T-helper 1 cell treated with Interleukin-12 subunit alpha and Interleukin-12 subunit beta and Interleukin-4 antibody, amounts not matched to agents 30 μg/mL and 1 μg/mL, for 36 hours (primary cell): ENCODE data around the gene YAE1.

Experiments
- H3K27ac Mint-ChIP-seq: one replicate; pipeline ENCODE4 v1.8.0; 2021; ENCODE audit warnings: mild to moderate bottlenecking, mixed read lengths
- H3K27me3 Mint-ChIP-seq: one replicate; pipeline ENCODE4 v1.8.0; 2021; ENCODE audit warnings: low read depth, mixed read lengths
- H3K36me3 Mint-ChIP-seq: one replicate; pipeline ENCODE4 v1.8.0; 2021; ENCODE audit warnings: low read depth, mixed read lengths
- H3K4me1 Mint-ChIP-seq: one replicate; pipeline ENCODE4 v1.8.0; 2021; ENCODE audit warnings: low read depth, mixed read lengths
- H3K4me3 Mint-ChIP-seq: one replicate; pipeline ENCODE4 v1.8.0; 2021; ENCODE audit warnings: mild to moderate bottlenecking, moderate library complexity, mixed read lengths
- H3K9me3 Mint-ChIP-seq: one replicate; pipeline ENCODE4 v1.8.0; 2021; ENCODE audit warnings: mixed read lengths

Gene YAE1

DNA sequence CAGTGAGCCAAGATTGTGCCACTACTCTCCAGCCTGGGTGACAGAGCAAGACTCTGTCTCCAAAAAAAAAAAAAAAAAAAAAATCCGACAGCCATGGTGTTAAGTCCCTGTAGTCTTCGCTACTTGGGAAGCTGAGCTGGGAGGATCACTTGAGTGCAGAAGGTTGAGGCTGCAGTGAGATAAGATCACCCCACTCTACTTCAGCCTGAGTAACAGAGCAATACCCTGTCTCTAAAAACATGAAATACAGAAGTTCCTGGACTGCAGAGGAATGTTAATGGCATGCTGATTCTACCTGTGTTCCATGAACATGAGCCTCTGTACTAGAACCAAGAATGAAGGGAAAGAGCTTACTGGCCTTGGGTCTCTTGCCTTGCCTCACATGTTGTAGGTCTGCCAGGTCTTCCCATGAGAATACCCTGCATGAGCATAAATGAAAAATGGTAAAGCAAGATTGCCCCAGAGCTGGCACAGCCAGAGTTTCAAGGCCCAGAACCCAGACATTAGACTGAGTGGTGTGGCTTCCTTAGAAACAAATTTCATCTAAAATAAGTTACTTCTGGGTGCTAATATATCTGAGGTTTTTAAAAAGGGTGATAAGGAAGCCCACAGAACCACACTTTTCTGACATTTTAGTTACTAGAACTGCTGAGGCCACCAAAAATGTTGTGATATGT, 8.6 kb downstream of the YAE1 start:
- Mint-ChIP-seq H3K4me3 (no peak overlapping the region), H3K9me3 (no peaks in the 10 kb centered on the region), H3K27me3 (no peaks in the 10 kb centered on the region), H3K4me1 (no peaks in the 10 kb centered on the region), H3K27ac (no peak overlapping the region), H3K36me3 (peaks cover 17% of the 10 kb centered on the region)

DNA sequence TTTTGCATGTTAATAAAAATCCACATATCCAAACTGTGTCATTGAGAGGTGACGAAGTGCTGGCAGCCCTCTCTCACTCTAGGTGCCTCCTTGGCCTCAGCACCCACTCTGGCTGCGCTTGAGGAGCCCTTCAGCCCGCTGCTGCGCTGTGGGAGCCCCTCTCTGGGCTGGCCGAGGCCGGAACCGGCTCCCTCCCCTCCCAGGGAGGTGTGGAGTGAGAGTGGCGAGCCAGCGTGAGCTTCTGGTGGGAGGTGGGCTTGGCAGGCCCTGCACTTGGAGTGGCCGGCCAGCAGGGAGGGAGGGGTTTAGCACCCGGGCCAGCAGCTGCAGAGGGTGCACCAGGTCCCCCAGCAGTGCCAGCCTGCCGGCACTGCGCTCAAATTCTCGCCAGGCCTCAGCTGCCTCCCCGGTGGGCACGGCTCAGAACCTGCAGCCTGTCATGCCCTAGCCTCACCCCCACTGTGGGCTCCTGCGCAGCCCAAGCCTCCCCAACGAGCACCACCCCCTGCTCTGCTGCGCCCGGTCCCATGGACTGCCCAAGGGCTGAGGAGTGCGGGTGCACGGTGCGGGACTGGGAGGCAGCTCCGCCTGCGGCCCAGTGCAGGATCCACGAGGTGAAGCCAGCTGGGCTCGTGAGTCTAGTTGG, 11.1 kb downstream of the YAE1 start:
- Mint-ChIP-seq H3K27ac (no peak overlapping the region), H3K4me3 (no peak overlapping the region), H3K36me3 (peaks cover 4% of the 10 kb centered on the region), H3K4me1 (peaks cover 10% of the 10 kb centered on the region), H3K27me3 (no peaks in the 10 kb centered on the region), H3K9me3 (no peaks in the 10 kb centered on the region)

DNA sequence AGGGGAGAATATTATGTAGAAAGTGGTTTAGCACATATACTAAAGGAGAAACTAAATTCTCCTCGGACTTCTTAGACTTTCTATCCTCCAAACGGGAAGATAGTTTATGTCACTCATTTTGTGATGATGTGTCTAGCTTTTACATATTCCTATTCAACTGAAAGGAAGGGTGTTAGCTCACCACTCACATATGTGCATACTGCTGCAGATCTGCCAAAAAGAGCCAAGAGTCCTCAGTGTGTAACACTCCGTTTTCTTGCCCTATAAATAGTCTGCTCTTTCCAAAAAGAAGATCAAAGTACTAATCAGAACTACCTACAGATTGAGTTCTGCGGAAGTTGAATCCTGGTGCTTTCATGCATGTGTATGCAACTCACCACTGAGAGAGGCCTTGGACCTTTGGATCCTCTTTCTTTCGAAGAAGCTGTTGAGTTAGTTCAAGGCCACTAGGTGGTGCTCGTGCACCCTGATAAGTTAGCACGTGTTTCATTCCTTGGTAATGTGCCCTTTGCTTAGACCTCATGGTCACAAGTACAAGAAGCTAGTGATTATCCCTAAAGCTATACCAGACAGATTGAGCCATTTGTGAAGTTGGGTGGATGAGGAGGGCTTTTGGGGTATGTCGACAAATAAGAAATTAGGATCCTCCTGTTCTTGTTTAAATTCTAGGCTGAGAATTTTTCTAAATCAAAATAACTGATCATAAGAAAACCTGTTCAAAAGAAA, 14.1 kb downstream of the YAE1 start:
- H3K36me3 Mint-ChIP-seq: peaks cover 1% of the 10 kb centered on the region
- H3K4me1 Mint-ChIP-seq: peaks cover 12% of the 10 kb centered on the region
- H3K9me3 Mint-ChIP-seq: no peaks in the 10 kb centered on the region
- no peak overlapping the region for H3K4me3 Mint-ChIP-seq
- H3K27ac Mint-ChIP-seq: peak overlapping the region; percentile 6
- no peaks in the 10 kb centered on the region for H3K27me3 Mint-ChIP-seq

DNA sequence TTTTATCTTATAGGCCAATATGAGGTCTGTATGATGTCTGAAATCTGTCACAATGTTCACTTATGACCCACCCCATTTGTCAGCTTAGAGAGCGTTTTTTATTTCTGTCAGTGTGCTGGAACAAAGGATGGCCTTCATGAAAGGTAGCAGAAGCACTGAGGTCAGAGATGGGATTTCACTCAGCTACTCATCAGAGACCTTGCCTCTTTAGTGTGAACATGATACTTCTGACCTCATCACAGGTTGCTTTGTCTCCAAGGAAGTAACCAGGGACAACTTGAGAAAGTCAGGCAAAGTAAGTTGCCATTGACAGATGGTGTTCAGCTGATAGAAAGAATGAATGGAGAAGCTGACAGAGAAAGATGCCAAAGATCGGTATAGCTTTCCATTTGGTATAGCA, 16.3 kb downstream of the YAE1 start:
- H3K4me1 Mint-ChIP-seq: peaks cover 18% of the 10 kb centered on the region
- no peak overlapping the region for H3K4me3 Mint-ChIP-seq
- H3K9me3 Mint-ChIP-seq: no peaks in the 10 kb centered on the region
- no peaks in the 10 kb centered on the region for H3K27me3 Mint-ChIP-seq
- H3K36me3 Mint-ChIP-seq: no peaks in the 10 kb centered on the region
- H3K27ac Mint-ChIP-seq: no peak overlapping the region

DNA sequence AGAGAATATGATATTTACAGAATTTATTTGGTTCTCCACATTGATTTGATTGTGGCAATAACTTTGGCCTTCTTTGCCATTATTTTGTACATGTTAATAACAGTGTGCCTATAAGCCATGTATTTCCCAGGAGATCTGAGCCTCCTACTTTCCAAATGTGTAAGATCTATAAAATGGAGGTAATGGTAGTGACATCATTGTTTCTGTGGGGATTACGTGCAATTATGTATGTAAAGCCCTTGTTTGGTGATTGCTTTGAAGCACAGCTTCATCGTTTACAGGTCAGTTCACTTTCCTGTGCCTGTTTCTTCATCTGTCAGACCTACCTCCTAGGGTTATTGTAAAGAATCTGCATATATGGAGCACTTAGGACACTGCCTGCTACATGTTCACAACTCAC, 17.3 kb downstream of the YAE1 start:
- Mint-ChIP-seq H3K27ac (no peak overlapping the region), H3K9me3 (no peaks in the 10 kb centered on the region), H3K27me3 (no peaks in the 10 kb centered on the region), H3K4me1 (peaks cover 24% of the 10 kb centered on the region), H3K36me3 (no peaks in the 10 kb centered on the region), H3K4me3 (no peak overlapping the region)

DNA sequence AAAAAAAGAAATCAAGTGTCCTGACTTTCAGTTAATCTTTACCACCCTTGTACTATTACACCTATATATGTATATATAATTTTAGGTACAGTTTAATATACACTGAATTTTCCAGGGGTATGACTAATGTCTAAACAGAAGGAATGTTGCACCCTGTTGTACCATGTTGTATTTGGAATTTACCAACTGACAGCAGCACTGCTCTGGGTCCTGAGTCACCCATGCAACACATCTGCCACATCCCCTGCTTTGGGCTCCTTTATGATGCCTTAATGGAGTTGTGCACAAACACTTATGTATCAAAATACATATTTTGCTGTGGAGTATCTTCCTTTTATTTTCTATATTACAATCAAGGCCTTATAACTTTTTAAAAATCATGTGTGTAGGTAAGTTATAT, 21.2 kb downstream of the YAE1 start:
- no peak overlapping the region for H3K4me3 Mint-ChIP-seq
- peaks cover 35% of the 10 kb centered on the region for H3K4me1 Mint-ChIP-seq
- no peak overlapping the region for H3K27ac Mint-ChIP-seq
- peaks cover 13% of the 10 kb centered on the region for H3K36me3 Mint-ChIP-seq
- no peaks in the 10 kb centered on the region for H3K27me3 Mint-ChIP-seq
- peaks cover 6% of the 10 kb centered on the region for H3K9me3 Mint-ChIP-seq

DNA sequence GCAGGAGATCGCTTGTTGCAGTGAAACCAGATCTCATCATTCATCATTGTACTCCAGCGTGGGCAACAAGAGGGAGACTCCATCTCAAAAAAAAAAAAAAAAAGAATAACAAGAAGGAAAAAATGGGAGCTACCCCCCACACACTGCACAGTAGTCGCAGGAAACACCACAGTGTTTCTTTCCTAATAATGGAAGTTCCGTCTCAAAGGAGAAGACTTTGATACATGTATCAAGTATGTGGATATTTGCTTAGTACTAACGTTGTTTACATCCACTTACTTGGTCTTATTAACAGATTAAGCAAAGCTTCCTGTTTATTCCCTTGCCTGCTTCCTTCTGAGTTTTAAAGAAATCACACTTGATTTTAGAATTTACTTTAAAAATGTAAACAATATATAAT, 22.2 kb downstream of the YAE1 start:
- H3K36me3 Mint-ChIP-seq: peaks cover 16% of the 10 kb centered on the region
- peaks cover 41% of the 10 kb centered on the region for H3K4me1 Mint-ChIP-seq
- no peaks in the 10 kb centered on the region for H3K27me3 Mint-ChIP-seq
- H3K9me3 Mint-ChIP-seq: peaks cover 6% of the 10 kb centered on the region
- no peak overlapping the region for H3K27ac Mint-ChIP-seq
- H3K4me3 Mint-ChIP-seq: no peak overlapping the region

DNA sequence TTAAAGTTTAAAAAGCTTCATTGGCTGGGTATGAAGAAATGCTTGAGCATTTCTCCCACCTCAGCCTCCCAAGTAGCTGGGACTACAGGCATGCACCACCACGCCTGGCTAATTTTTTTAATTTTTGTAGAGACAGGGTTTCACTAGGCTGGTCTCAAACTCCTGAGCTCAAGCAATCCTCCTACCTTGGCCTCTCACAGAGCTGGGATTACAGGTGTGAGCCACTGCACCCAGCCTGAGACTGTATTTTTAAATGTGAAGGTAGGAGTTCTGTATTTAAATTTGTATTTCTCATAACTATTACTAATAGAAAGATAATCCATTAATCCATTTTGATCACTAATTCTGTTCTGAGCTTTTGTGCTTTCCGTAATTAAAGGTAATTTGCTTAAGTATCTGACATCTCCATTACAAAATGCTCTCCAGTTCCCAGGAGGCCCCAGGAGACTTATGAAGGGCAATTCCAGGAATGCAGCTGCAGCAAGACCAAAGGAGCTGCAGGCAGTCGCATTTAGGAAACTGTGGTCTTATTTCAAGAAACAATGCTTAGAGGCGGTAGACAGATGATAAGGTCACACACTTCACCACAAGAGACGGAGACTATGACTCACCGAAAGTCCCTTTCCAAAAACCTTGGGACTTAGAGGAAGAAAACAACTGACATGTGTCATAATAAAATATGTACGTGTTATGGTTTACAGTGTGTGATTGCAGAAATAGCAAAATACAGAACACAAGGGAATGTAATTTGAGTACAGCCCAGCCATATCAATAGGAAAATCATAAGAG, 23.3 kb downstream of the YAE1 start:
- H3K27me3 Mint-ChIP-seq: no peaks in the 10 kb centered on the region
- peak overlapping the region; percentile 42 for H3K4me3 Mint-ChIP-seq
- H3K9me3 Mint-ChIP-seq: peaks cover 15% of the 10 kb centered on the region
- peaks cover 24% of the 10 kb centered on the region for H3K36me3 Mint-ChIP-seq
- peak overlapping the region; percentile 81 for H3K27ac Mint-ChIP-seq
- peaks cover 48% of the 10 kb centered on the region for H3K4me1 Mint-ChIP-seq

DNA sequence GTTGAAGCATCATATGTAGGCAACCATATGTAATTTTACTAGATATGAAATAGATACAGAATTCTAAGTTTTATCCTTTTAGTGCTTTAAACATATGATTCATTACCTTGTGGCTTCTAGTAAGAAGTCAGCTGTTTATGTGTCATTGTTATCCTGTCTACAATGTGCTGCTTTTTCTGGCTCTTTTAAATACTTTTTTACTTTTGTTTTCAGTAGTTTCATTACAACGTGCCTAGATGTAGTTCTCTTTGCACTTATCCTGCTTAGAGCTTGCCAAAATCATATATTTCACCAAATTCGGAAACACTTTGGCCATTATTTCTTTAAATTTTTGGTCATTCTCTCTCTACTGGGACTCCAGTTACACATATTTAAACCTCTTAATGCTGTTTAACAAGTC, 26.4 kb downstream of the YAE1 start:
- peaks cover 40% of the 10 kb centered on the region for H3K4me1 Mint-ChIP-seq
- peaks cover 18% of the 10 kb centered on the region for H3K9me3 Mint-ChIP-seq
- H3K27me3 Mint-ChIP-seq: no peaks in the 10 kb centered on the region
- peak overlapping the region; percentile 47 for H3K4me3 Mint-ChIP-seq
- H3K27ac Mint-ChIP-seq: peak overlapping the region; percentile 76
- peaks cover 24% of the 10 kb centered on the region for H3K36me3 Mint-ChIP-seq

DNA sequence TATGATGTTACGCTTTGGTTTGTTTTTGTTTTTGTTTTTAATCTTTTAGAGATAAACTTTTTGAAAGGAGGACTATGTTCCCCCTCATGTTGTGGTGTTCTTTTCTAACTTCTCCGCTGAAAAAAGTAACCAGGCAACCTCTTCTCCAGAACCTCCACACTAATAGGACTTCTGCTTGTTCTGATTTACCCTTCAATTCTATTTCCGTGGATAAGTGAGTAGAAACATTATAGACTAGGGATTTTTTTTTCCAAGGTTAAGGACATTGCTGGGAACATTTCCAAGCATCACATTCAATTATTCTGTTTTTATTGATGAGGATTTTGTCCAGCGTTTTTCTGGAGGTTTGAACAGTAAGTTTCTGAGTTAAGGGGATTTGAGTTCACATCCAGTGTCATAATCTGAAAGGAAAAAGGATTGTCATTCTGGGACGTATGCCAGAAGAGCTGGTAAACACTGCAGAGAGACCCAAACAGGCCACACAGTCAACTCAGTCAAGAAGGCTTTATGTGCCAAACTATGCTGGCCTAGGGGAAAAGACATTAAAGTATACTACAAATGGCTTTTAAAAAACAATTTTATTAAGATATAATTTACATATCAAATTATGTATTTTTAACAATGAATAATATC, 28.9 kb downstream of the YAE1 start:
- H3K36me3 Mint-ChIP-seq: peaks cover 24% of the 10 kb centered on the region
- no peaks in the 10 kb centered on the region for H3K27me3 Mint-ChIP-seq
- H3K27ac Mint-ChIP-seq: no peak overlapping the region
- H3K4me3 Mint-ChIP-seq: no peak overlapping the region
- peaks cover 29% of the 10 kb centered on the region for H3K4me1 Mint-ChIP-seq
- peaks cover 18% of the 10 kb centered on the region for H3K9me3 Mint-ChIP-seq

DNA sequence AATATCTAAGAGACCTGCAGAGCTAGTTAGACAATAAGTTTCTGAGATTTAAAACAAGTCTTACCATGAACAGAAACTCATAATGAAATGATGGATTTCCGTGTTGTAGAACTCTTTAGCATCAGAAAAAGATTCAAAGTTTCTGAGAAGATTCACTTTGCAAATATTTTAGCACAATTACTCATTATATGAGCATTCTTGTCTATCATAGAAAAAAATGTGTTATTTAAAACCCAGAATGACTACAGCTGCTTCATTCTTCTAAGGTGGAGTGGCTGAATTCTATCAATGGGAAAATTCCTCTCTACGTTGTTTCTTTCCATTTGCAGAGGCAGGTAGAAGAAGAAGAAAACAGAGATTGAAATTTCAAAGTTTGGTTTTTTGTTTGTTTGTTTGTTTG, 36.1 kb downstream of the YAE1 start:
- Mint-ChIP-seq H3K27ac (no peak overlapping the region), H3K4me3 (no peak overlapping the region), H3K27me3 (peaks cover 6% of the 10 kb centered on the region), H3K9me3 (peaks cover 19% of the 10 kb centered on the region), H3K36me3 (peaks cover 8% of the 10 kb centered on the region), H3K4me1 (peaks cover 31% of the 10 kb centered on the region)

DNA sequence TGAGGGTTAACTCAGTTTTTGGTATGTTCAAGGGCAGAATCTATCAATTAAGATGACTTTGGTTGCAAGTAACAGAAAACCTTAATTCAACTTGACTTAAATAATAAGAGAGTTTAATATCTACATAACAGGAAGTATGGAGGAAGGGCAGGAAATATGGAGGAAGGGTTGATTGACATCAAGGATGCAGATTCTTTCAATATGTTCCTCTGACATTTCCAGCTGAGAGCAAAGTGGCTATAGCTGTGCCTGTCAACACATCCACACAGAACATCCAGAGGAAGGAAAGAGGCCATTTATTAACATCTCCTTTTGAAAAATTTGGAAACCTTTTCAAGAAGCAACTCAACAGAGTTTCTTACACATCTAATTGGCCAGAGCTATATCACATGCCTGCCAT, 37.7 kb downstream of the YAE1 start:
- no peak overlapping the region for H3K4me3 Mint-ChIP-seq
- H3K9me3 Mint-ChIP-seq: peaks cover 19% of the 10 kb centered on the region
- H3K27me3 Mint-ChIP-seq: peaks cover 8% of the 10 kb centered on the region
- H3K27ac Mint-ChIP-seq: no peak overlapping the region
- H3K4me1 Mint-ChIP-seq: peaks cover 40% of the 10 kb centered on the region
- H3K36me3 Mint-ChIP-seq: peaks cover 8% of the 10 kb centered on the region

DNA sequence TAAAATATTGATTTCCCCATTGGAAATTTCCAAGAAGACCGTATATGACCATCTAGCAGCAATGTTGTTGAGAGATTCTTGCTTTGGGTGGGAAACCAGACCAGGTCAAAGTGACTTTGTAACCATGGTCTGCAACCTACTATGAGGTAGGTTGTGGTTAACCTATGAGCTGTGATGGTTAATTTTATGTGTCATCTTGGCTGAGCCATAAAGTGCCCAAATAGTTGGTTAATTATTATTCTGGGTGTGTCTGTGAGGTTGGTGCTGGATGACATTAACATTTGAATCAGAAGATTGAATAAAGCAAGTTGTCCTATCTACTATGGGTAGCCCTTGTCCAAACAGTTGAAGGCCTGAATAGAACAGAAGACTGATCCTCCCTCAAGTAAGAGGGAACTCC, 38.9 kb downstream of the YAE1 start:
- Mint-ChIP-seq H3K27me3 (peaks cover 17% of the 10 kb centered on the region), H3K4me3 (no peak overlapping the region), H3K36me3 (peaks cover 9% of the 10 kb centered on the region), H3K4me1 (peaks cover 46% of the 10 kb centered on the region), H3K9me3 (peaks cover 19% of the 10 kb centered on the region), H3K27ac (no peak overlapping the region)

DNA sequence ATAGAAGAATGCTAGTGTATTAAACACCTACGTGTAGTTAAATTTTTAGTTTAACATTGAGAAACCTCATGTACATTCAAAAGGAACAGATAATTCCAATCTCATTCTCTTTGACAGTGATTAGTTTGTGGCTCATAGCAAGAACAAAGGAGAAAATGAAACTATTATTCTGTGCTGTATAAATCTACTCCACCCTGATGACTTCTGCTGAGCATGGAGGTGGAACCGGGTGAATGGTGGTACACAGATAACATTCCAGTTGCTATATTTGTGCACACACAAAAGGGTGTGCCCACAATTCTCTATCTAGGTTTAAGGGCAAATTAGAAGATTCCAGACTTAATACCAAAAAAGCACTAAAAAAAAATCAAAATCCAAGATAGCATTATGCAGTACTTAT, 40.1 kb downstream of the YAE1 start:
- Mint-ChIP-seq H3K36me3 (peaks cover 12% of the 10 kb centered on the region), H3K4me3 (no peak overlapping the region), H3K9me3 (peaks cover 19% of the 10 kb centered on the region), H3K27ac (no peak overlapping the region), H3K27me3 (peaks cover 22% of the 10 kb centered on the region), H3K4me1 (peaks cover 46% of the 10 kb centered on the region)
